Endothelial cell of umbilical vein (primary cell): ENCODE data around the gene DDX10. TPM values are rescaled to one million over a fixed set of nuclear protein-coding genes. Genes with fewer than 3 reads are reported as not detected.
"Not testable (repeated sequence)": the region's sequence is repeated elsewhere in the genome, so short reads cannot be mapped to it uniquely, and the experiment has no call there.

Experiments
- BruUV-seq: library from RNA; stranded (reverse); fragments of 400-500 nt; replicated peaks from 2 replicates; lab custom pipeline; 2021; lab: Mats Ljungman, UMichigan
- CTCF ChIA-PET: fragments of 300-600, 350-600 bp; sonication (Branson Sonifier 250); formaldehyde crosslinking; loops from one replicate; lab custom pipeline; 2021; ENCODE audit warnings: antibody characterized with exemption, inconsistent platforms; lab: Charles Lee
- POLR2A ChIA-PET: fragments of 300-600, 350-600 bp; sonication (Branson Sonifier 250); formaldehyde crosslinking; loops from one replicate; lab custom pipeline; 2021; ENCODE audit warnings: antibody characterized with exemption, inconsistent platforms; lab: Charles Lee
- DNase-seq: peaks from one replicate; pipeline ENCODE4 v3.0.0-alpha.2; 2011; ENCODE audit warnings: low read depth, low spot score
- FAIRE-seq: peaks from 2 replicates; lab custom pipeline; 2011; peaks lifted over from hg19 to GRCh38; lab: Jason Lieb, UNC
- H2AFZ ChIP-seq: 2 replicates; pipeline ENCODE4 v1.6.0; 2012; ENCODE audit warnings: low read depth, low read length, control low read depth, inconsistent platforms
- H3K27ac ChIP-seq: 2 replicates; pipeline ENCODE4 v1.5.1; 2011; ENCODE audit warnings: low read depth, mild to moderate bottlenecking, control low read depth, low read length, moderate library complexity; ENCODE audit not compliant: insufficient read depth
- H3K27me3 ChIP-seq, 2 experiments: 2 replicates each; pipeline versions ENCODE4 v1.6.0 to v1.6.1; 2011; ENCODE audit warnings: low read length in 2 of 2, mixed read lengths in 1 of 2; ENCODE audit not compliant: control insufficient read depth in 2 of 2, insufficient read depth in 2 of 2
- H3K36me3 ChIP-seq, 2 experiments: 2 replicates in 1 of 2; 3 replicates in 1 of 2; pipeline ENCODE4 v1.5.1; 2011; ENCODE audit warnings: low read length in 2 of 2, mild to moderate bottlenecking in 1 of 2, moderate library complexity in 1 of 2; ENCODE audit not compliant: control insufficient read depth in 2 of 2, insufficient read depth in 2 of 2; ENCODE audit errors: extremely low read depth in 1 of 2
- H3K4me1 ChIP-seq: 3 replicates; pipeline ENCODE4 v1.5.1; 2011; ENCODE audit warnings: mild to moderate bottlenecking, low read length; ENCODE audit not compliant: control insufficient read depth, insufficient read depth; ENCODE audit errors: extremely low read depth
- H3K4me2 ChIP-seq: 2 replicates; pipeline ENCODE4 v1.6.1; 2011; ENCODE audit warnings: low read length, control low read depth, mixed read lengths; ENCODE audit not compliant: insufficient read depth
- H3K4me3 ChIP-seq, 3 experiments: fragments of 200-600 bp in 1 of 3; sonication (generic), shearing (Covaris generic) in 1 of 3; replicated peaks in 1 of 3; 2 replicates each; pipeline ENCODE4 v1.5.1; 2011 to 2016; ENCODE audit warnings: control low read depth in 3 of 3, low read length in 3 of 3, mild to moderate bottlenecking in 2 of 3, inconsistent platforms in 1 of 3, low read depth in 1 of 3, moderate library complexity in 1 of 3; ENCODE audit not compliant: insufficient read depth in 1 of 3
- H3K79me2 ChIP-seq: 2 replicates; pipeline ENCODE4 v1.6.0; 2012; ENCODE audit warnings: low read length, inconsistent platforms; ENCODE audit not compliant: control insufficient read depth, insufficient read depth
- H3K9ac ChIP-seq: replicated peaks from 2 replicates; pipeline ENCODE3; 2011; ENCODE audit warnings: low read length, control low read depth; ENCODE audit not compliant: insufficient read depth; ENCODE audit errors: extremely low read depth
- H3K9me1 ChIP-seq: replicated peaks from 3 replicates; pipeline ENCODE4 v1.6.0; 2011; ENCODE audit warnings: mild to moderate bottlenecking, low read length; ENCODE audit not compliant: control insufficient read depth, insufficient read depth; ENCODE audit errors: extremely low read depth
- H3K9me3 ChIP-seq: replicated peaks from 2 replicates; pipeline ENCODE4 v1.5.1; 2012; ENCODE audit warnings: low read length, inconsistent platforms; ENCODE audit not compliant: control insufficient read depth, insufficient read depth
- H4K20me1 ChIP-seq: replicated peaks from 2 replicates; pipeline ENCODE3; 2011; ENCODE audit warnings: mild to moderate bottlenecking, low read length; ENCODE audit not compliant: control insufficient read depth, insufficient read depth; ENCODE audit errors: extremely low read depth
- EZH2 ChIP-seq: IDR thresholded peaks from 2 replicates; pipeline ENCODE4 v1.6.1; 2012; ENCODE audit warnings: borderline replicate concordance, low read depth, mild to moderate bottlenecking, moderate library complexity, low read length, inconsistent platforms; ENCODE audit not compliant: severe bottlenecking
- FOS ChIP-seq: IDR thresholded peaks from 2 replicates; pipeline ENCODE4 v1.6.1; 2011; ENCODE audit warnings: mild to moderate bottlenecking, low read length, moderate library complexity, borderline replicate concordance; ENCODE audit not compliant: insufficient read depth
- GATA2 ChIP-seq: IDR thresholded peaks from 2 replicates; pipeline ENCODE4 v1.7.0; 2011; ENCODE audit warnings: low read depth, mild to moderate bottlenecking, moderate library complexity, mixed read lengths, low read length; ENCODE audit not compliant: insufficient read length, insufficient read depth
- JUN ChIP-seq: IDR thresholded peaks from 2 replicates; pipeline ENCODE4 v1.6.1; 2011; ENCODE audit warnings: borderline replicate concordance, low read depth; ENCODE audit not compliant: insufficient read length, insufficient read depth
- MAX ChIP-seq: IDR thresholded peaks from 2 replicates; pipeline ENCODE4 v1.6.1; 2011; ENCODE audit not compliant: insufficient read depth, insufficient read length
- MYC ChIP-seq: IDR thresholded peaks from one replicate; pipeline ENCODE4 v1.6.1; 2011; ENCODE audit warnings: mild to moderate bottlenecking, low read depth, low read length
- POLR2A ChIP-seq: IDR thresholded peaks from 2 replicates; pipeline ENCODE4 v1.6.1; 2012; ENCODE audit warnings: low read depth, mild to moderate bottlenecking, control low read depth, low read length
- POLR2AphosphoS5 ChIP-seq: IDR thresholded peaks from 2 replicates; pipeline ENCODE4 v1.6.1; 2012; ENCODE audit warnings: low read depth, mild to moderate bottlenecking, control low read depth, low read length, moderate library complexity; ENCODE audit not compliant: insufficient read depth
- dilution Hi-C: fragments of 300-500 bp; cut with MboI; formaldehyde crosslinking; loops from one replicate; pipeline ENCODE4 v1.15.0; 2019; ENCODE audit warnings: low sequenced_read_pairs; ENCODE audit not compliant: extremely low pct_ligation_motif_present
- intact Hi-C: fragments of 100-400 bp; cut with micrococcal nuclease; formaldehyde crosslinking; loops from one replicate; pipeline ENCODE4 v1.10.0; 2022
- polyA plus RNA-seq, 4 experiments: library from polyadenylated mRNA; depleted of rRNA in 3 of 4; stranded (reverse) in 3 of 4; unstranded in 1 of 4; fragments of >200 nt; gene quantifications; 2 replicates each; pipeline versions ENCODE4 v1.2.1 to v1.2.3, GENCODE V29; 2011 to 2012; ENCODE audit warnings: missing spikeins in 1 of 4
- total RNA-seq: library from RNA; stranded (reverse); gene quantifications from 2 replicates; pipeline ENCODE4 v1.2.3, GENCODE V29; 2021
- TF ChIP-seq, protein P1 (sequence below), 2 donors: IDR thresholded peaks; 1 replicate in 1 of 2; 2 replicates in 1 of 2; pipeline ENCODE4 v1.5.1; 2011; ENCODE audit warnings: low read length in 2 of 2, mild to moderate bottlenecking in 2 of 2, moderate library complexity in 2 of 2, control low read depth in 1 of 2, inconsistent platforms in 1 of 2, low read depth in 1 of 2; ENCODE audit not compliant: insufficient read depth in 1 of 2; ENCODE audit errors: extremely low read depth in 1 of 2

Gene DDX10
- total and polyA plus RNA-seq, 2 donors (not counting 3 experiments of a cell fraction or from before 2014, with no cell fraction given) = 29.8 to 35.2 TPM

GRCh38 chr11:108641752-108642151, 23.1 kb upstream of the DDX10 start:
- CTCF ChIA-PET = interaction anchor here (1.9 kb wide), 1 partner anchor 11 kb away, joined by 8 read pairs; no protein-coding TSS in a partner anchor
- dilution Hi-C loops, H3K27me3 ChIP-seq: not testable (repeated sequence)

GRCh38 chr11:108643974-108644373, 20.9 kb upstream of the DDX10 start:
- Histone ChIP-seq H4K20me1 (no peaks in the 10 kb centered on the region), H3K9ac (no peak overlapping the region), H2AFZ (no peak overlapping the region), H3K27ac (no peak overlapping the region), H3K9me1 (no peaks in the 10 kb centered on the region), H3K4me2 (no peak overlapping the region), H3K4me1 (no peaks in the 10 kb centered on the region), H3K36me3 (no peaks in the 10 kb centered on the region), H3K9me3 (no peaks in the 10 kb centered on the region), H3K27me3 (peaks cover 0 to 4% of the 10 kb centered on the region in 2 experiments), H3K4me3 (no peak overlapping the region), H3K79me2 (no peaks in the 10 kb centered on the region)
- BruUV-seq = no TSS peak
- CTCF ChIA-PET = interaction anchor here (11.4 kb wide), 1 partner anchor 525 kb away, joined by 144 read pairs; no protein-coding TSS in a partner anchor
- intact Hi-C loops = loop anchor here (10.0 kb wide), 1 partner anchor 319 kb away; no protein-coding TSS in a partner anchor
- no peak for TF ChIP-seq POLR2AphosphoS5
- TF ChIP-seq, protein P1, sequence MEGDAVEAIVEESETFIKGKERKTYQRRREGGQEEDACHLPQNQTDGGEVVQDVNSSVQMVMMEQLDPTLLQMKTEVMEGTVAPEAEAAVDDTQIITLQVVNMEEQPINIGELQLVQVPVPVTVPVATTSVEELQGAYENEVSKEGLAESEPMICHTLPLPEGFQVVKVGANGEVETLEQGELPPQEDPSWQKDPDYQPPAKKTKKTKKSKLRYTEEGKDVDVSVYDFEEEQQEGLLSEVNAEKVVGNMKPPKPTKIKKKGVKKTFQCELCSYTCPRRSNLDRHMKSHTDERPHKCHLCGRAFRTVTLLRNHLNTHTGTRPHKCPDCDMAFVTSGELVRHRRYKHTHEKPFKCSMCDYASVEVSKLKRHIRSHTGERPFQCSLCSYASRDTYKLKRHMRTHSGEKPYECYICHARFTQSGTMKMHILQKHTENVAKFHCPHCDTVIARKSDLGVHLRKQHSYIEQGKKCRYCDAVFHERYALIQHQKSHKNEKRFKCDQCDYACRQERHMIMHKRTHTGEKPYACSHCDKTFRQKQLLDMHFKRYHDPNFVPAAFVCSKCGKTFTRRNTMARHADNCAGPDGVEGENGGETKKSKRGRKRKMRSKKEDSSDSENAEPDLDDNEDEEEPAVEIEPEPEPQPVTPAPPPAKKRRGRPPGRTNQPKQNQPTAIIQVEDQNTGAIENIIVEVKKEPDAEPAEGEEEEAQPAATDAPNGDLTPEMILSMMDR (IDR thresholded peaks at IDR 0.05; ENCODE audit: extremely low read depth in 1 of 2, insufficient read depth in 1 of 2, low read depth in 1 of 2, low read length in 2 of 2) = no peak
- TF ChIP-seq JUN = no peak
- no peak for TF ChIP-seq FOS
- TF ChIP-seq GATA2 = no peak
- no peak for TF ChIP-seq MAX
- TF ChIP-seq POLR2A = no peak
- TF ChIP-seq EZH2 = no peak
- TF ChIP-seq MYC = no peak
- DNase-seq = no peak
- POLR2A ChIA-PET = no interaction called here
- FAIRE-seq = no peak
- dilution Hi-C loops = no loop called here

More at GRCh38 chr11:108641752-108642151, 23.1 kb upstream of the DDX10 start:
- H3K79me2 ChIP-seq, FAIRE-seq, H3K4me3 ChIP-seq, H2AFZ ChIP-seq, BruUV-seq, H4K20me1 ChIP-seq, POLR2A ChIA-PET, H3K27ac ChIP-seq, H3K9me3 ChIP-seq, H3K9me1 ChIP-seq, H3K4me1 ChIP-seq, H3K4me2 ChIP-seq, DNase-seq, H3K36me3 ChIP-seq, H3K9ac ChIP-seq: not testable (repeated sequence)
- intact Hi-C loops = loop anchor here (10.0 kb wide), 1 partner anchor 317 kb away; no protein-coding TSS in a partner anchor
